Endodermal cell (in vitro differentiated cells): ENCODE results near the gene TMEM63A. TPM values are rescaled to one million over a fixed set of nuclear protein-coding genes. Genes with fewer than 3 reads are reported as not detected.
A peak's percentile ranks its signal among the peaks of the same experiment; 100 is the strongest.

Experiments
- DNase-seq: peaks from one replicate; pipeline ENCODE4 v3.0.0-alpha.2; 2017
- H3K27ac ChIP-seq: 2 replicates; pipeline ENCODE4 v1.5.1; 2013; ENCODE audit warnings: mild to moderate bottlenecking, low read depth, low read length, moderate library complexity
- H3K27me3 ChIP-seq: 2 replicates; pipeline ENCODE4 v1.6.1; 2013; ENCODE audit warnings: mild to moderate bottlenecking, low read length, moderate library complexity; ENCODE audit not compliant: insufficient read depth, control insufficient read depth, poor library complexity, severe bottlenecking
- H3K36me3 ChIP-seq: 2 replicates; pipeline ENCODE4 v1.7.0; 2013; ENCODE audit warnings: mild to moderate bottlenecking, low read length, moderate library complexity; ENCODE audit not compliant: control insufficient read depth, insufficient read depth
- H3K4me1 ChIP-seq: one replicate; pipeline ENCODE4 v1.7.0; 2013; ENCODE audit warnings: low read length; ENCODE audit not compliant: control insufficient read depth, insufficient read depth
- H3K4me3 ChIP-seq: 2 replicates; pipeline ENCODE4 v1.5.1; 2013; ENCODE audit warnings: mild to moderate bottlenecking, low read length, moderate library complexity
- H3K9ac ChIP-seq: 2 replicates; pipeline ENCODE4 v1.6.1; 2013; ENCODE audit warnings: mild to moderate bottlenecking, low read length, moderate library complexity; ENCODE audit not compliant: poor library complexity, severe bottlenecking; ENCODE audit errors: extremely low read depth
- H3K9me3 ChIP-seq: 2 replicates; pipeline ENCODE4 v1.6.1; 2013; ENCODE audit warnings: mild to moderate bottlenecking, low read length, moderate library complexity; ENCODE audit not compliant: control insufficient read depth
- H3K27ac Mint-ChIP-seq: 2 replicates; pipeline ENCODE4 v1.8.0; 2020; ENCODE audit warnings: mixed read lengths
- H3K27me3 Mint-ChIP-seq: 2 replicates; pipeline ENCODE4 v1.8.0; 2021; ENCODE audit warnings: mild to moderate bottlenecking, mixed read lengths; ENCODE audit not compliant: insufficient read depth
- H3K36me3 Mint-ChIP-seq: 2 replicates; pipeline ENCODE4 v1.8.0; 2020; ENCODE audit warnings: low read depth, mixed read lengths
- H3K4me1 Mint-ChIP-seq: 2 replicates; pipeline ENCODE4 v1.8.0; 2020; ENCODE audit warnings: mixed read lengths
- H3K4me3 Mint-ChIP-seq: 2 replicates; pipeline ENCODE4 v1.8.0; 2020; ENCODE audit warnings: mild to moderate bottlenecking, moderate library complexity, mixed read lengths
- H3K9me3 Mint-ChIP-seq: 2 replicates; pipeline ENCODE4 v1.8.0; 2020; ENCODE audit warnings: mild to moderate bottlenecking, mixed read lengths
- CTCF ChIP-seq: fragments of 200-600 bp; sonication (generic); conservative IDR thresholded peaks from 2 replicates; pipeline ENCODE4 v1.5.0; 2021; ENCODE audit warnings: antibody characterized with exemption, mild to moderate bottlenecking
- whole genome bisulfite sequencing, 2 experiments: methylation state at CpG; one replicate each; pipeline versions ENCODE4 v1.1.5 to v1.1.7; 2013; ENCODE audit warnings: missing lambda C conversion rate in 2 of 2, mixed read lengths in 1 of 2; ENCODE audit not compliant: insufficient coverage in 1 of 2, insufficient read length in 1 of 2; 5-methylcytosine and 5-hydroxymethylcytosine counted together
- total RNA-seq, 2 donors: library from RNA; stranded (reverse); fragmentation: NEBNext Ultra II Directional in 1 of 2; extraction: Animal tissue kit (Norgen Biotek cat#: 25700) in 1 of 2; gene quantifications; 2 replicates in 1 of 2; 3 replicates in 1 of 2; pipeline ENCODE4 v1.2.1, GENCODE V29; 2021

TMEM63A gene
- total RNA-seq, 2 donors from 2014 or later: 194 to 232 TPM

GRCh38 chr1:225814381-225814780 is 67.8 kb downstream of the TMEM63A start:
- DNase-seq: no peak
- H3K36me3 ChIP-seq: peaks cover 49% of the 10 kb centered on the region
- H3K4me1 Mint-ChIP-seq: peaks cover 47% of the 10 kb centered on the region
- H3K9me3 Mint-ChIP-seq: no peaks in the 10 kb centered on the region
- WGBS, 2 experiments: 91 to 100% methylated on average over 2 to 7 of the region's 7 CpGs
- H3K27me3 Mint-ChIP-seq: no peaks in the 10 kb centered on the region
- no peak overlapping the region for H3K27ac ChIP-seq
- H3K27ac Mint-ChIP-seq: no peak overlapping the region
- H3K4me3 Mint-ChIP-seq: no peak overlapping the region
- H3K36me3 Mint-ChIP-seq: peaks cover 16% of the 10 kb centered on the region
- H3K27me3 ChIP-seq: no peaks in the 10 kb centered on the region
- no peak overlapping the region for H3K9ac ChIP-seq
- no peak overlapping the region for H3K4me3 ChIP-seq
- peaks cover 28% of the 10 kb centered on the region for H3K4me1 ChIP-seq
- no peaks in the 10 kb centered on the region for H3K9me3 ChIP-seq
- TF ChIP-seq CTCF: no peak

GRCh38 chr1:225813214-225813964 is 68.8 kb downstream of the TMEM63A start:
- H3K36me3 ChIP-seq: peaks cover 45% of the 10 kb centered on the region
- Mint-ChIP-seq H3K36me3 (peaks cover 13% of the 10 kb centered on the region), H3K9me3 (no peaks in the 10 kb centered on the region), H3K27me3 (no peaks in the 10 kb centered on the region), H3K4me1 (peaks cover 44% of the 10 kb centered on the region), H3K4me3 (no peak overlapping the region), H3K27ac (peak overlapping the region; percentile 58)
- whole genome bisulfite sequencing, 2 experiments: 87 to 89% methylated on average over 6 to 10 of the region's 10 CpGs
- peak overlapping the region; percentile 89 for H3K4me3 ChIP-seq
- H3K9me3 ChIP-seq: no peaks in the 10 kb centered on the region
- peaks cover 28% of the 10 kb centered on the region for H3K4me1 ChIP-seq
- H3K27ac ChIP-seq: peak overlapping the region; percentile 24
- TF ChIP-seq CTCF: no peak
- no peak overlapping the region for H3K9ac ChIP-seq
- H3K27me3 ChIP-seq: no peaks in the 10 kb centered on the region
- DNase-seq: peak; percentile 67

GRCh38 chr1:225812488-225813213 is 69.5 kb downstream of the TMEM63A start:
- H3K27ac ChIP-seq: peak overlapping the region; percentile 24
- H3K27me3 Mint-ChIP-seq: peaks cover 2% of the 10 kb centered on the region
- no peak for TF ChIP-seq CTCF
- H3K4me1 ChIP-seq: peaks cover 25% of the 10 kb centered on the region
- H3K27ac Mint-ChIP-seq: no peak overlapping the region
- H3K9me3 ChIP-seq: no peaks in the 10 kb centered on the region
- H3K4me3 Mint-ChIP-seq: no peak overlapping the region
- WGBS, 2 experiments: 93 to 95% methylated on average over 6 to 8 of the region's 8 CpGs
- no peak for DNase-seq
- peaks cover 41% of the 10 kb centered on the region for H3K36me3 ChIP-seq
- peaks cover 36% of the 10 kb centered on the region for H3K4me1 Mint-ChIP-seq
- H3K36me3 Mint-ChIP-seq: peaks cover 11% of the 10 kb centered on the region
- no peak overlapping the region for H3K9ac ChIP-seq
- no peaks in the 10 kb centered on the region for H3K9me3 Mint-ChIP-seq
- no peaks in the 10 kb centered on the region for H3K27me3 ChIP-seq
- H3K4me3 ChIP-seq: peak overlapping the region; percentile 89
